A549 (cell line): Measurements from ENCODE around the gene TTC16. TPM values are rescaled to one million over a fixed set of nuclear protein-coding genes. Genes with fewer than 3 reads are reported as not detected.

Source experiments
- ATAC-seq, 2 experiments: fragments of 200-7000 bp in 1 of 2; fragments of >200 bp in 1 of 2; cut with Nextera tagmentation in 1 of 2; cut with Tn5 transposase in 1 of 2; 3 replicates each; pipeline versions ENCODE4 v1.8.0 to v1.9.1; 2018 to 2020; ENCODE audit warnings: mild to moderate bottlenecking in 1 of 2, moderate library complexity in 1 of 2
- CTCF ChIA-PET: fragments of 300-600 bp; sonication (Branson Sonifier 250); formaldehyde crosslinking; extraction: SDS; loops from one replicate; lab custom pipeline; 2021; ENCODE audit warnings: antibody characterized with exemption, inconsistent platforms; lab: Yijun Ruan, JAX
- POLR2A ChIA-PET: fragments of 350-600 bp; formaldehyde crosslinking; extraction: SDS; loops from one replicate; lab custom pipeline; 2021; ENCODE audit warnings: antibody characterized with exemption, inconsistent platforms; lab: Yijun Ruan, JAX
- DNase-seq, 2 experiments: peaks; one replicate each; pipeline versions ENCODE4 v3.0.0 to v3.0.0-alpha.2; 2011 to 2016; ENCODE audit warnings: low read depth in 1 of 2, low spot score in 1 of 2
- FAIRE-seq: peaks from 2 replicates; lab custom pipeline; 2011; peaks lifted over from hg19 to GRCh38; lab: Jason Lieb, UNC
- H3K27ac ChIP-seq, 2 experiments: fragments of >200 bp; sonication (Bioruptor Twin); formaldehyde crosslinking; 3 replicates each; pipeline ENCODE4 v1.5.1; 2016 to 2017
- H3K4me1 ChIP-seq: fragments of >200 bp; sonication (Bioruptor Twin); formaldehyde crosslinking; 3 replicates; pipeline ENCODE4 v1.6.1; 2016
- H3K4me2 ChIP-seq: fragments of >200 bp; sonication (Bioruptor Twin); formaldehyde crosslinking; 3 replicates; pipeline ENCODE4 v1.6.1; 2016
- H3K4me3 ChIP-seq: fragments of >200 bp; sonication (Bioruptor Twin); formaldehyde crosslinking; 3 replicates; pipeline ENCODE4 v1.5.1; 2016
- H3K9me3 ChIP-seq: fragments of >200 bp; sonication (Bioruptor Twin); formaldehyde crosslinking; 3 replicates; pipeline ENCODE4 v1.6.1; 2016
- BHLHE40 ChIP-seq: IDR thresholded peaks from 2 replicates; pipeline ENCODE4 v1.6.1; 2012; ENCODE audit warnings: low read depth, low read length, inconsistent platforms
- CHD2 ChIP-seq: fragments of 150-350 bp; IDR thresholded peaks from 2 replicates; pipeline ENCODE4 v1.6.1; 2014; ENCODE audit warnings: low read length; ENCODE audit not compliant: partially characterized antibody
- CHD4 ChIP-seq: fragments of 200-600 bp; sonication (generic); IDR thresholded peaks from 2 replicates; pipeline ENCODE4 v1.6.1; 2016; ENCODE audit warnings: antibody characterized with exemption, mild to moderate bottlenecking, borderline replicate concordance
- CTCF ChIP-seq: fragments of >200 bp; sonication (Bioruptor Twin); formaldehyde crosslinking; IDR thresholded peaks from 3 replicates; pipeline ENCODE4 v1.5.1; 2016
- EHF ChIP-seq: fragments of 250-450 bp; sonication (Bioruptor Pico); IDR thresholded peaks from 2 replicates; pipeline ENCODE4 v1.5.0; 2020; ENCODE audit warnings: mild to moderate bottlenecking
- FOSL2 ChIP-seq, 2 experiments: fragments of 450-650 bp in 1 of 2; fragments of >200 bp in 1 of 2; sonication (Bioruptor Twin) in 1 of 2; formaldehyde crosslinking; IDR thresholded peaks; 2 replicates each; pipeline versions ENCODE4 v1.5.0 to v1.6.1; 2016 to 2020; ENCODE audit warnings: mild to moderate bottlenecking in 1 of 2, moderate library complexity in 1 of 2
- HEYL ChIP-seq: fragments of 250-450 bp; sonication (Bioruptor Pico); IDR thresholded peaks from 2 replicates; pipeline ENCODE4 v1.8.0; 2021; ENCODE audit warnings: mild to moderate bottlenecking, moderate library complexity
- HOXB5 ChIP-seq: fragments of 250-450 bp; sonication (Bioruptor Pico); IDR thresholded peaks from 2 replicates; pipeline ENCODE4 v1.5.0; 2020; ENCODE audit warnings: mild to moderate bottlenecking, moderate library complexity
- JUNB ChIP-seq: fragments of >200 bp; sonication (Bioruptor Twin); formaldehyde crosslinking; IDR thresholded peaks from 2 replicates; pipeline ENCODE4 v1.6.1; 2016
- KDM1A ChIP-seq: fragments of 200-600 bp; sonication (generic); IDR thresholded peaks from 2 replicates; pipeline ENCODE4 v1.6.1; 2016; ENCODE audit warnings: low read depth, mild to moderate bottlenecking
- MAFK ChIP-seq: fragments of 450-650 bp; IDR thresholded peaks from 2 replicates; pipeline ENCODE4 v1.6.1; 2014; ENCODE audit not compliant: partially characterized antibody
- MAZ ChIP-seq: fragments of 150-350 bp; IDR thresholded peaks from 2 replicates; pipeline ENCODE4 v1.6.1; 2014; ENCODE audit warnings: antibody characterized with exemption, low read depth, low read length, borderline replicate concordance
- MYC ChIP-seq: IDR thresholded peaks from 2 replicates; pipeline ENCODE4 v1.6.1; 2012; ENCODE audit warnings: mild to moderate bottlenecking, inconsistent platforms, low read length, improper control_type of control experiment, borderline replicate concordance
- NFE2L2 ChIP-seq: fragments of 150-350 bp; conservative IDR thresholded peaks from 2 replicates; pipeline ENCODE4 v1.6.1; 2014; ENCODE audit warnings: low read length
- PBX3 ChIP-seq: IDR thresholded peaks from 2 replicates; pipeline ENCODE4 v1.6.1; 2012
- POLR2AphosphoS2 ChIP-seq: conservative IDR thresholded peaks from 2 replicates; pipeline ENCODE4 v1.6.1; 2012; ENCODE audit warnings: low read length, improper control_type of control experiment, inconsistent platforms
- RAD21 ChIP-seq, 2 experiments: fragments of >200 bp in 1 of 2; sonication (Bioruptor Twin) in 1 of 2; formaldehyde crosslinking in 1 of 2; IDR thresholded peaks in 1 of 2; conservative IDR thresholded peaks in 1 of 2; 2 replicates in 1 of 2; 3 replicates in 1 of 2; pipeline ENCODE4 v1.6.1; 2012 to 2018; ENCODE audit warnings: inconsistent platforms in 1 of 2
- RCOR1 ChIP-seq: fragments of 150-350 bp; IDR thresholded peaks from 2 replicates; pipeline ENCODE4 v1.6.1; 2014; ENCODE audit warnings: antibody characterized with exemption, low read length, low read depth
- RFX5 ChIP-seq: fragments of 450-650 bp; IDR thresholded peaks from 2 replicates; pipeline ENCODE4 v1.7.1; 2014; ENCODE audit warnings: antibody characterized with exemption, mild to moderate bottlenecking, moderate library complexity
- ZC3H11A ChIP-seq: fragments of 450-650 bp; IDR thresholded peaks from 2 replicates; pipeline ENCODE4 v1.6.1; 2014; ENCODE audit warnings: antibody characterized with exemption, mild to moderate bottlenecking
- ZFP36 ChIP-seq: fragments of 450-650 bp; IDR thresholded peaks from 2 replicates; pipeline ENCODE4 v1.6.1; 2014; ENCODE audit warnings: borderline replicate concordance; ENCODE audit not compliant: partially characterized antibody
- ZNF302 ChIP-seq: fragments of 250-450 bp; sonication (Bioruptor Pico); IDR thresholded peaks from 2 replicates; pipeline ENCODE4 v1.9.0; 2021; ENCODE audit warnings: inconsistent platforms, mild to moderate bottlenecking, moderate library complexity
- ZSCAN20 ChIP-seq: fragments of 250-450 bp; sonication (Bioruptor Pico); IDR thresholded peaks from 2 replicates; pipeline ENCODE4 v1.8.0; 2022; ENCODE audit warnings: mild to moderate bottlenecking, moderate library complexity
- WGBS: methylation state at CpG from one replicate; pipeline ENCODE4 v1.1.6; 2017; ENCODE audit errors: missing lambda C conversion rate; 5-methylcytosine and 5-hydroxymethylcytosine counted together
- polyA plus RNA-seq, 4 experiments: library from polyadenylated mRNA; depleted of rRNA in 3 of 4; stranded (reverse); fragments of >200 nt; fragmentation: RNase III in 1 of 4; extraction: RNeasy Plus Mini Kit Qiagen cat#74134 plus additional on column Dnase treatment in 1 of 4; gene quantifications; 2 replicates in 3 of 4; 3 replicates in 1 of 4; pipeline ENCODE4 v1.2.3, GENCODE V29; 2011 to 2017
- TF ChIP-seq, protein P1 (sequence below): fragments of 450-650 bp; IDR thresholded peaks from 2 replicates; pipeline ENCODE4 v1.6.1; 2014; ENCODE audit warnings: antibody characterized with exemption
- TF ChIP-seq, protein P2 (sequence below): IDR thresholded peaks from 2 replicates; pipeline ENCODE4 v1.6.1; 2012

Gene TTC16
- polyA plus RNA-seq, 2 of the 4 experiments (the other 2 are of a cell fraction), result not detected

DNA sequence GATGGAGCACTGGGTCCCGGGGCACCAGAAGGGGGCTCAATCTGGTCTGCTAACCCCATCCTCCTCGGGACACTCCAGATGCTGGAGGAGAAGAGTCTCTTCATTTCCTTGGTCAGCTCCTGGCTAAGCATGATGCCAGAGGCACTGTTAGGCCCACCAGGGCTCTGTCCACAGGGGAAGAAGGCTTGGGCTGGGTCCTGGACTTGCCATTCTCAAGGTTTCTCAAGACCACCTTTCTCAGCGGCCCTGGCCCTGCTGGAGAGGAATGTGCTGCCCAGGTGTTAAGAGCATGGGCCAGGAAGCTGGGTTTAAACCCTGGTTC is 54.7 kb downstream of the TTC16 start:
- FAIRE-seq (no peak), ATAC-seq (no peak), DNase-seq (no peak)
- TF ChIP-seq JUNB (no peak), ZSCAN20 (no peak), RCOR1 (no peak), EHF (CRISPR knock-in tag) (no peak), KDM1A (no peak), ZC3H11A (no peak), ZNF302 (CRISPR knock-in tag) (no peak), MAFK (no peak), HEYL (CRISPR knock-in tag) (no peak), RAD21 (conservative IDR thresholded peaks at IDR 0.05 in 1 of 2, IDR thresholded peaks at IDR 0.05 in 1 of 2) (no peak), BHLHE40 (no peak), POLR2AphosphoS2 (no peak), CTCF (no peak), MYC (no peak), CHD4 (no peak), ZFP36 (no peak), FOSL2 (IDR thresholded peaks at IDR 0.05) (no peak), FOSL2 (CRISPR knock-in tag; IDR thresholded peaks at IDR 0.05) (no peak), PBX3 (no peak), CHD2 (no peak)
- TF ChIP-seq, protein P1, sequence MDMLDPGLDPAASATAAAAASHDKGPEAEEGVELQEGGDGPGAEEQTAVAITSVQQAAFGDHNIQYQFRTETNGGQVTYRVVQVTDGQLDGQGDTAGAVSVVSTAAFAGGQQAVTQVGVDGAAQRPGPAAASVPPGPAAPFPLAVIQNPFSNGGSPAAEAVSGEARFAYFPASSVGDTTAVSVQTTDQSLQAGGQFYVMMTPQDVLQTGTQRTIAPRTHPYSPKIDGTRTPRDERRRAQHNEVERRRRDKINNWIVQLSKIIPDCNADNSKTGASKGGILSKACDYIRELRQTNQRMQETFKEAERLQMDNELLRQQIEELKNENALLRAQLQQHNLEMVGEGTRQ, result no peak
- CTCF ChIA-PET, result interaction anchor here (0.8 to 15.5 kb wide), 9 partner anchors 13 to 153 kb away, joined by 3 to 157 read pairs (median 5); partner anchors contain the start of genes CDK9, SH2D3C and TOR2A
- no peaks in the 10 kb centered on the region for H3K9me3 ChIP-seq
- 57% methylated on average over 3 of the region's 3 CpGs for whole genome bisulfite sequencing
- H3K4me3 ChIP-seq, result no peak overlapping the region; the same call in 2 of the 3 replicates
- peak overlapping the region; percentile 74 for H3K4me2 ChIP-seq
- POLR2A ChIA-PET, result interaction anchor here (0.6 to 1.0 kb wide), 4 partner anchors 8 to 63 kb away, joined by 3 to 5 read pairs (median 4); partner anchors contain the start of gene CDK9
- H3K4me1 ChIP-seq, result peaks cover 4% of the 10 kb centered on the region; the same call in 1 of the 3 replicates
- H3K27ac ChIP-seq, result peak overlapping the region in 1 of 2 experiments; percentile 54; a peak in 2 of 6 replicates

- Histone ChIP-seq H3K4me2 (peak overlapping the region; percentile 74), H3K4me3 (peak overlapping the region; percentile 40), H3K27ac (peak overlapping the region in 1 of 2 experiments; percentile 54; a peak in 2 of 6 replicates)
- POLR2A ChIA-PET, result interaction anchor here (0.6 to 1.0 kb wide), 7 partner anchors 9 to 232 kb away, joined by 3 to 5 read pairs (median 4); partner anchors contain the start of gene CDK9
- FAIRE-seq, result no peak
- DNase-seq, result peak; percentile 86 to 98
- TF ChIP-seq CTCF, result no peak
- TF ChIP-seq RFX5, result no peak
- TF ChIP-seq HOXB5 (CRISPR knock-in tag), result peak; percentile 100
- TF ChIP-seq NFE2L2, result no peak
- TF ChIP-seq, protein P2, sequence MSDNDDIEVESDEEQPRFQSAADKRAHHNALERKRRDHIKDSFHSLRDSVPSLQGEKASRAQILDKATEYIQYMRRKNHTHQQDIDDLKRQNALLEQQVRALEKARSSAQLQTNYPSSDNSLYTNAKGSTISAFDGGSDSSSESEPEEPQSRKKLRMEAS, result peak; percentile 46; the same call in 1 of the 2 replicates
- no peak for TF ChIP-seq MAZ
- peak; percentile 6; the same call in 1 of the 2 replicates for TF ChIP-seq PBX3
- TF ChIP-seq, all 56 proteins: peak for 3
- no peaks in the 10 kb centered on the region for H3K9me3 ChIP-seq
- WGBS, result 8% methylated on average over 26 of the region's 43 CpGs
- ATAC-seq, result peak; percentile 92 to 98
- CTCF ChIA-PET, result interaction anchor here (0.8 to 15.5 kb wide), 9 partner anchors 13 to 153 kb away, joined by 3 to 157 read pairs (median 5); partner anchors contain the start of genes CDK9, SH2D3C and TOR2A
- peaks cover 4% of the 10 kb centered on the region; the same call in 1 of the 3 replicates for H3K4me1 ChIP-seq
Observed at GRCh38 chr9:127770905-127771569, 55.2 kb downstream of the TTC16 start.
